ENCODE results near the gene TLNRD1. TPM values are rescaled to one million over a fixed set of nuclear protein-coding genes. Genes with fewer than 3 reads are reported as not detected.

TLNRD1 gene
- total and polyA plus RNA-seq, 2 donors = 3.8 to 14.0 TPM

GRCh38 chr15:81032818-81033217 is 32.1 kb downstream of the TLNRD1 start:
- Histone ChIP-seq H3K4me3 (ENCODE audit: low read depth, low read length) (no peak overlapping the region), H3K27ac (ENCODE audit: low read depth) (no peak overlapping the region), H3K4me1 (ENCODE audit: insufficient read depth) (peaks cover 1% of the 10 kb centered on the region), H3K36me3 (ENCODE audit: insufficient read depth) (no peaks in the 10 kb centered on the region)
- WGBS = 57% methylated on average over 1 of the region's 1 CpG
- DNase-seq (ENCODE audit: extremely low spot score) = no peak

- WGBS = 22% methylated on average over 2 of the region's 2 CpGs
- H3K27ac ChIP-seq (ENCODE audit: low read depth) = no peak overlapping the region
- H3K4me3 ChIP-seq (ENCODE audit: low read depth, low read length) = no peak overlapping the region
- peaks cover 1% of the 10 kb centered on the region for H3K4me1 ChIP-seq (ENCODE audit: insufficient read depth)
- no peaks in the 10 kb centered on the region for H3K36me3 ChIP-seq (ENCODE audit: insufficient read depth)
- DNase-seq (ENCODE audit: extremely low spot score) = no peak
Observed at GRCh38 chr15:81033508-81033907, 32.8 kb downstream of the TLNRD1 start.

GRCh38 chr15:81037952-81038743 is 37.4 kb downstream of the TLNRD1 start:
- Histone ChIP-seq H3K4me3 (ENCODE audit: low read depth, low read length) (no peak overlapping the region), H3K36me3 (ENCODE audit: insufficient read depth) (no peaks in the 10 kb centered on the region), H3K4me1 (ENCODE audit: insufficient read depth) (peaks cover 1% of the 10 kb centered on the region), H3K27ac (ENCODE audit: low read depth) (no peak overlapping the region)
- no peak for DNase-seq (ENCODE audit: extremely low spot score)
- 94% methylated on average over 14 of the region's 14 CpGs for WGBS

GRCh38 chr15:81038975-81039607 is 38.4 kb downstream of the TLNRD1 start:
- no peak for DNase-seq (ENCODE audit: extremely low spot score)

DNA sequence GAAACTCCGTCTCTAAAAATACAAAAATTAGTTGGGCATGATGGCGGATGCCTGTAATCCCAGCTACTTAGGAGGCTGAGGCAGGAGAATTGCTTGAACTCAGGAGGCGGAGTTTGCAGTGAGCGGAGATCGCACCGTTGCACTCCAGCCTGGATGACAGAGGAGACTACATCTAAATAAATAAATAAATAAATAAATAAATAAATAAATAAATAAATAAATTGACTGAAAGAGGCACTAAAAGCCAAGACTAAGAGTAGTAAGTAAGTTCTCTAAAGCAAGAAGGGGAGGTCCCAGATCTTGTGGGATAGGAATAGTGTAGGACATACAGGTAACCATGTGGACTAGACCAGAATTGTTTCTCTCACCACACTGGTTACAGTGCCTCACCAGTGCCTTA is 40.0 kb downstream of the TLNRD1 start:
- H3K36me3 ChIP-seq (ENCODE audit: insufficient read depth) = no peaks in the 10 kb centered on the region
- H3K4me1 ChIP-seq (ENCODE audit: insufficient read depth) = peaks cover 1% of the 10 kb centered on the region
- DNase-seq (ENCODE audit: extremely low spot score) = no peak
- no peak overlapping the region for H3K4me3 ChIP-seq (ENCODE audit: low read depth, low read length)
- no peak overlapping the region for H3K27ac ChIP-seq (ENCODE audit: low read depth)
- WGBS = 88% methylated on average over 6 of the region's 6 CpGs

More at GRCh38 chr15:81038975-81039607, 38.4 kb downstream of the TLNRD1 start:
- WGBS = 47% methylated on average over 4 of the region's 4 CpGs
- peaks cover 1% of the 10 kb centered on the region for H3K4me1 ChIP-seq (ENCODE audit: insufficient read depth)
- no peak overlapping the region for H3K4me3 ChIP-seq (ENCODE audit: low read depth, low read length)
- H3K36me3 ChIP-seq (ENCODE audit: insufficient read depth) = no peaks in the 10 kb centered on the region
- H3K27ac ChIP-seq (ENCODE audit: low read depth) = no peak overlapping the region

GRCh38 chr15:81043281-81043934 is 42.7 kb downstream of the TLNRD1 start:
- no peak overlapping the region for H3K27ac ChIP-seq (ENCODE audit: low read depth)
- WGBS = 80% methylated on average over 2 of the region's 2 CpGs
- no peaks in the 10 kb centered on the region for H3K4me1 ChIP-seq (ENCODE audit: insufficient read depth)
- H3K4me3 ChIP-seq (ENCODE audit: low read depth, low read length) = no peak overlapping the region
- no peak for DNase-seq (ENCODE audit: extremely low spot score)
- H3K36me3 ChIP-seq (ENCODE audit: insufficient read depth) = no peaks in the 10 kb centered on the region

DNA sequence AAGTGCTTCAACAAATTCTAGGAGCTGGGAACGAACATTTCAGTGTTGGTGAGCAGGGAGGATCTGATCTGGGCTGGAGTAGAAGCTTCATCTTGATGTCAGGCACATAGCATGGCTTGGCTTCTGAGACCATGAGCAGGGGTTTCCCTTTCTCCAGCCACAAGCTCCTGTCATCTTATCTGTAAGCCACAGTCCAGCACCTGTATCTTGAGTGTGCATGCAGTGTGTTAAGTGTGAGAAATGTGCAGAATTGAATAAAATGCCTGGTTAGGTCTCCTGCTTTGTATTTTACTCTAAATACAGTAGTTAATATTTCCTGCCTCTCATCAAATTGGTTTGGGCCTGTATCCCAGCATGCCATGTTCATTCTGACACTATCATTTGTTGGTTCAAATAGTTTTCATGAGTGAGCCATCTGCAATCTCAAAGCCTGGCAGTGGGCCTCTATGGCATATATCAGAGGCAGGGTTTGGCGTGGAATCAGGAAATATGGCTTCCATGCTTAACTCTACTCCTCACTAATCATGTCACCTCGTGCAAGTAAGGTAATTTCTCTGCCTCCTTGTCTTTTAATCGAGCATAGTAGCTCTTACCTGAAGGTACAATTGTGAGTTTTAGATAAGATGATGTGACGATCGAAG is 43.3 kb downstream of the TLNRD1 start:
- Histone ChIP-seq H3K4me1 (ENCODE audit: insufficient read depth) (no peaks in the 10 kb centered on the region), H3K27ac (ENCODE audit: low read depth) (no peak overlapping the region), H3K36me3 (ENCODE audit: insufficient read depth) (no peaks in the 10 kb centered on the region), H3K4me3 (ENCODE audit: low read depth, low read length) (no peak overlapping the region)
- DNase-seq (ENCODE audit: extremely low spot score) = no peak
- 92% methylated on average over 6 of the region's 6 CpGs for WGBS

DNA sequence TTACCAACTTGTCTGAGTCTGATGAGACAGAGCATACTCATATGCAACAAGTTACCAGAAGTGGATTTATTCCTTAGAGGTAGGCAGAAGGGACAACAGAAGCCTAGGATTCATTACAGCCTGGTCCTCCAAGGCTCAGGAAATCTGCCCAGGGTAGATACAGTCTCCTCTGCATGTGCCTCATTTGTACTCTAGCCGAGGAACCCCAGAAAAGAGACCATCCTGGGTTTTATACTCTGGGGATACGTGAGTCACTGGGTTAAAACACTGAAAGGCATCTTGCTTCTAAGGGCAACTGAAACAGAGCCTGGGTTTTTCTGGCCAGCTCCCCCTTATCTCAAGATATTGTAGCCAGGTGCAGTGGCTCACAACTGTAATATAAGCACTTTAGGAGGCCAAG is 45.6 kb downstream of the TLNRD1 start:
- Histone ChIP-seq H3K27ac (ENCODE audit: low read depth) (no peak overlapping the region), H3K4me1 (ENCODE audit: insufficient read depth) (no peaks in the 10 kb centered on the region), H3K36me3 (ENCODE audit: insufficient read depth) (no peaks in the 10 kb centered on the region), H3K4me3 (ENCODE audit: low read depth, low read length) (no peak overlapping the region)
- WGBS = 90% methylated on average over 2 of the region's 2 CpGs
- no peak for DNase-seq (ENCODE audit: extremely low spot score)

GRCh38 chr15:81047928-81048327 is 47.2 kb downstream of the TLNRD1 start:
- 95% methylated on average over 3 of the region's 3 CpGs for WGBS
- Histone ChIP-seq H3K4me1 (ENCODE audit: insufficient read depth) (no peaks in the 10 kb centered on the region), H3K4me3 (ENCODE audit: low read depth, low read length) (no peak overlapping the region), H3K36me3 (ENCODE audit: insufficient read depth) (no peaks in the 10 kb centered on the region), H3K27ac (ENCODE audit: low read depth) (no peak overlapping the region)
- DNase-seq (ENCODE audit: extremely low spot score) = no peak

DNA sequence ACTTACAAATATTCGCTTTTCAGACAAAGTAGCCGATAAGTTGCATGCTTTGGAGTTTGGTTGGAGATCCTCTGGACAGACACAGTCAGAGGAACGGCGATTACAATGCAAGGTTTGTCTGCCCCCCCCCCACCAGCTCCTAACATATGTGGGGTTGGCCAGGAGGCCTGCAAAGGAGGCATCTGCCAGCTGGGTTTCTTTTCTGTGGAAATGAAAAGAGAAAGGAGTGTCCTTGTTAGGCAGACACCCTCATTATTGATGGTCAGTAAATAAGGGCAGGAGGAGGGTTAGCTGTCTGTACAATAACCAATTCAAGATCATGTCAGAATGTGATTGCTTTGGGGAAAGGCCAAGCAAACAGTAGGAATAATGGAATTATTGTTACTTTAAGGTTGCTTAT is 49.1 kb downstream of the TLNRD1 start:
- H3K4me3 ChIP-seq (ENCODE audit: low read depth, low read length) = no peak overlapping the region
- no peaks in the 10 kb centered on the region for H3K4me1 ChIP-seq (ENCODE audit: insufficient read depth)
- no peaks in the 10 kb centered on the region for H3K36me3 ChIP-seq (ENCODE audit: insufficient read depth)
- no peak overlapping the region for H3K27ac ChIP-seq (ENCODE audit: low read depth)
- no peak for DNase-seq (ENCODE audit: extremely low spot score)
- WGBS = 83% methylated on average over 4 of the region's 4 CpGs

- H3K36me3 ChIP-seq (ENCODE audit: insufficient read depth) = no peaks in the 10 kb centered on the region
- H3K4me1 ChIP-seq (ENCODE audit: insufficient read depth) = no peaks in the 10 kb centered on the region
- DNase-seq (ENCODE audit: extremely low spot score) = no peak
- H3K4me3 ChIP-seq (ENCODE audit: low read depth, low read length) = no peak overlapping the region
- no peak overlapping the region for H3K27ac ChIP-seq (ENCODE audit: low read depth)
Observed at GRCh38 chr15:81050259-81050658, 49.5 kb downstream of the TLNRD1 start.

DNA sequence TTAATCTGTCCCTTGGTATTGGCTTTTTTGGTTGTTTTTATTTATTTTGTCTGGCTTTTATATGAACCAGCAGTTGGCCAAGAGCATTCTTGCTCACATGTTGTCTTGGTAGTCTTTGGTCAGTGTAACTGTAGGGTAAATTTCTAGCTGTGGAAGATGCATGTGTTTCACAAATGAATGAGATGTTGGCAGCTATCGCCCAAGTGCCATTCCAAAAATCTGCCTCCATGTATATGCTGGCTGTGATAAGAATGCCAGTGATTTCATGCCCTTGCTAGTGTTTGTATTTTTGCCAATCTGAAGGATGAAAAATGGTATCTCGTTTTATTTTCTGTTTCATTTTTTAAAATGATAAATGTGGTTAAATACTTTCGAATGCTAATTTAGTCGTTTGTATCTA is 50.1 kb downstream of the TLNRD1 start:
- no peaks in the 10 kb centered on the region for H3K36me3 ChIP-seq (ENCODE audit: insufficient read depth)
- no peak for DNase-seq (ENCODE audit: extremely low spot score)
- no peak overlapping the region for H3K27ac ChIP-seq (ENCODE audit: low read depth)
- WGBS = 87% methylated on average over 4 of the region's 4 CpGs
- H3K4me1 ChIP-seq (ENCODE audit: insufficient read depth) = no peaks in the 10 kb centered on the region
- H3K4me3 ChIP-seq (ENCODE audit: low read depth, low read length) = no peak overlapping the region

DNA sequence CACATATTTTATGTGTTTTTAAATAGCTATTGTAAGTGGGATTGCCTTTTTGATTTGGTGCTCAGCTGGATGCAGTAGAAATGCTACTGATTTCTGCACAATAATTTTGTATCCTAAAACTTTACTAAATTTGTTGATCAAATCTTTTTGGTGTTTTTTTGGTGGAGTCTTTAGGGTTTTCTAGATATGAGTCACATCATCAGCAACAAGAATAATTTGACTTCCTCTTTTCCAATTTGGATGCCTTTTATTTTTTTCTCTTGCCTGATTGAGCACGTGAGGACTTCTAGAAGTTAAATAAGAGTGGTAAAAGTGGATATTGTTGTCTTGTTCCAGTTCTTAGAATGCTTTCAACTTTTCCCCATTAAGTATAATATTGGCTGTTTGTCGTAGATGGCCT is 51.3 kb downstream of the TLNRD1 start:
- WGBS = 82% methylated on average over 2 of the region's 2 CpGs
- DNase-seq (ENCODE audit: extremely low spot score) = no peak
- Histone ChIP-seq H3K4me3 (ENCODE audit: low read depth, low read length) (no peak overlapping the region), H3K27ac (ENCODE audit: low read depth) (no peak overlapping the region), H3K4me1 (ENCODE audit: insufficient read depth) (no peaks in the 10 kb centered on the region), H3K36me3 (ENCODE audit: insufficient read depth) (no peaks in the 10 kb centered on the region)

- no peaks in the 10 kb centered on the region for H3K4me1 ChIP-seq (ENCODE audit: insufficient read depth)
- H3K27ac ChIP-seq (ENCODE audit: low read depth) = no peak overlapping the region
- H3K4me3 ChIP-seq (ENCODE audit: low read depth, low read length) = no peak overlapping the region
- no peaks in the 10 kb centered on the region for H3K36me3 ChIP-seq (ENCODE audit: insufficient read depth)
- no peak for DNase-seq (ENCODE audit: extremely low spot score)
Observed at GRCh38 chr15:81053621-81054020, 52.9 kb downstream of the TLNRD1 start.
